Measurements from ENCODE around the gene POLN.
A peak's percentile ranks its signal among the peaks of the same experiment; 100 is the strongest.

Gene POLN

DNA sequence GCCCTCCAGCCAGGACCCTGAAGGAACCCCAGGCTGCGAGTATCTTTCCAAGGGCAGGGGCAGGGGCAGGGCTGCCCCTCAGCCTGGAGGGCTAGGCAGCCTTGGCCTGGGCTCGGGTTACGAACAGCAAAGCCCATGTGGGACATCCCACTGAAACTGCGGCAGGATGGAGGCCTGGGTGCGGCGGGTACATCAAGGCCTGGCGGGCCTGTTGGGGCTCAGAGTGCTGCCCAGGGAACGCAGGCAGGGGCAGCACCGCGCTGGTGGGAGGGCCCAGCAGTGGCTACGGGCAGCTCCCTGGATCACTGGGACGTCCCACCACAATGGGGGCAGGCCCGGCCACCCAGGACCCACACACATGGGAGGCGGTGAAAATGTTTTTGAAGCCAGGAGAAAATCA is 171.9 kb downstream of the POLN start:
- DNase-seq, result no peak

- DNase-seq, result no peak
These were observed 172.6 kb downstream of the POLN start for GRCh38 chr4:2069161-2069971.

- no peak for DNase-seq
These were observed 173.4 kb downstream of the POLN start for GRCh38 chr4:2068566-2068965.

DNA sequence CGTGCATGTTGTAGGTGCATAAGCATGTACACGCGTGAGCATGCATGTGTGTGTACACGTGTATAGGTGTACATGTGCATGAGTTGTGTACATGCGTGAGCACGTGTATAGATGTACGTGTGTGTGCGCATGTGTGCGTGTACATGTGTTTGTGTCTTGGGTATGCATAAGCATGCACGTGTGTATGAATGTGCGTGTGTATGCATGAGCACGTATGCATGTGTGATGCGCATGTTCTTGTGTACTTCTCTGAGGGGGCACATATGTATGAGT is 173.8 kb downstream of the POLN start:
- no peak for DNase-seq

DNA sequence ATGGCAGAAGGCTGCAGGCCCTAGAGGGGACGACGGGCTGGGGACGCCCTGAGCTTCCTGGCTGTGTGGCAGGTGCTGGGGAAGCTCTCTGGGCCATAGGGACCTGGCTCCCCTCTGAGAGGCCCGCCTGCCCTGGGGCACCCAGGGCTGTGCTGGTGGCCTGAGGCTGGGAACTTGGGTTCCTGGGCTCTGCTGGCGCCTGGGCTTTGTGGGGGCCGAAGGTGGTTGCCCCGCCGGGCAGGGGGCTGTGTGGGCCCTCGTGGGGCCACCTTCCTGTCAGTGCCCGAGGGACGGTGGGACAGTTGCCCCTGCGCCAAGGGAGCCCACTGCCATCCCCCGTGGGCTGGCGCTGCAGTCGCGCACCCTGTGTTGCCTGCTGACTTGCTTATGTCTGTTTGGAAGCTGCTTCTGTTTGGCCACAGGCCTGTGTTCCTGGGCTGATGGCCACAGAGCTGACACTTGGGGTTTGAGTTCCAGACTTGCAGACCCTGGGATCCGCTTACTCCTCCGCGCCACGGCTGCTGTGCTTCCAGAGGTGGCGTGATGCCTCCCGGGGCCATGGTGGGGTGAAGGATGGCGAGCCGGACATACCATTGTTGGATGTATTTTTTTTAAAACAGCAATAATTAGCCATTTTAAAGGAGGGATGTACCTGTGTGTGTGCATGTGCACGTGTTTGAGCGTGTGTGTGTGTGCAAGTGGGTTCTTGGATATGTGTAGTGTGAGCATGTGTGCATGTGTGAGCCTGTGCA is 174.3 kb downstream of the POLN start:
- DNase-seq, result no peak

- no peak for DNase-seq
These were observed 175.1 kb downstream of the POLN start for GRCh38 chr4:2066571-2067445.

DNA sequence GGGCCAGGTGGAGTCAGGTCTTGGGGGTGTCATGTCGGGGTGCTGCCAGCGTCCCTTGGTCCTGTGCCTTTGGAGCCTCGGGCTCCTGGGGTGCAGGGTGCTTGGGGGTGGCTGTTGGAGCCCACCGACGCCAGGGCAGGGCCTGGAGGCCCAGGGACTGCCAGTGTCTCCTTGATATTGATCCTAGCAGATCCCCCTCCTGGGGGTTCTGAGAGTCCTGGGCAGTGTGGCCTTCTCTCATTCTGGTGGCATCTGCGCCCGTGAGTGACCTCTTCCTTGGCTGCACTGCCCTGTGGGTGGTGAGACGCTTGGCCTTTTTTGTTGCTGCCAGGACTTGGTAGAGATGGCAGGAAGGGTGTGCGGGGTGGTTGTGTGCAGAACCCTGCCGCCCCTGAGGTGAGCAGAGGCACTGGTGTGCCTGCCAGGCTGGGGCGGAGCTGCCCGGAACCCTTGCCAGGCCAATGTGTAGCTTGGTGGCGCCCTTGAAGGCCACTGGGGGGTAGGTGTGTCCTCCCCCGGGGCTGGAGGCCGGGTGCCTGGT is 175.8 kb downstream of the POLN start:
- no peak for DNase-seq

DNA sequence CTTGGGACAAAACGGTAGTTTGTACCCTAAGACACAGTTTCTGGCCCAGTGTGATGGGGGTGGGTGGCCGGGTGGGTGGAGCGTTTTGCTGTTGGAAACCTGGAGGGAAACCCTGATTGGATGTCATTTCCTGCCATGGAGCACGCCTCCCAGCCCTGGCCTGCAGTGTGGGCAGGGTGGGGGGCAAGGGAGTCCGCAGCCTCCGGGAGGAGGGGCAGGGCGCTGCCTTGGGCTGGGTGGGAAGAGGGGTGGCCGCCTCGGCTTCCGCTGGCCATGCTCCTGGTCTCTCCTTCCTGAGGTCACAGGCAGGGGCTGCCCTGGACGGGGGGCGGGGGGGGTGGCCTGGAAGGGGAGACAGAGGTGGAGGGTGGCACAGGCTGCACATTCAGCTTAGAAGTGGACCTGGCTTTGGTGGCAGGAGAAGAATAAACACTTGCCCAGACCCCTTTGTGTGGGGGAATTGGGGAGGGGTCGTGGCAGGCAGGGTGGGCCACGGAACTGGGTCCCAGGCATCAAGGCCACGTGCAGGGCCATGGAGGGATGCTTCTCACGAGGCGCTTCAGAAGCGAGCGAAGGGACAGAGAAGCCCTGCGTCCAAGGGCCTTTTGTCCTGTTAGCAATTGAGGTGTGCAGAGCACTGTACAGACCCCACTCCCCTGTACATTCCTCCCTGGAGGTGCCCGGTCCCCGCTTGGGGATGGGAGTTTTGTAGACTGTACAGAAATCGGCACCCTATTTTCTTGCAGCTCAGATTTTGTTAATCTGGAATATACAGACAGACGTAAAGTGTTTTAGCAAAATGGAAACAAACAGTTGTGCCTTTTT is 176.6 kb downstream of the POLN start:
- DNase-seq, result no peak

GRCh38 chr4:2064276-2064991 is 177.5 kb downstream of the POLN start:
- no peak for DNase-seq

- DNase-seq, result no peak
These were observed 178.2 kb downstream of the POLN start for GRCh38 chr4:2063557-2064275.

DNA sequence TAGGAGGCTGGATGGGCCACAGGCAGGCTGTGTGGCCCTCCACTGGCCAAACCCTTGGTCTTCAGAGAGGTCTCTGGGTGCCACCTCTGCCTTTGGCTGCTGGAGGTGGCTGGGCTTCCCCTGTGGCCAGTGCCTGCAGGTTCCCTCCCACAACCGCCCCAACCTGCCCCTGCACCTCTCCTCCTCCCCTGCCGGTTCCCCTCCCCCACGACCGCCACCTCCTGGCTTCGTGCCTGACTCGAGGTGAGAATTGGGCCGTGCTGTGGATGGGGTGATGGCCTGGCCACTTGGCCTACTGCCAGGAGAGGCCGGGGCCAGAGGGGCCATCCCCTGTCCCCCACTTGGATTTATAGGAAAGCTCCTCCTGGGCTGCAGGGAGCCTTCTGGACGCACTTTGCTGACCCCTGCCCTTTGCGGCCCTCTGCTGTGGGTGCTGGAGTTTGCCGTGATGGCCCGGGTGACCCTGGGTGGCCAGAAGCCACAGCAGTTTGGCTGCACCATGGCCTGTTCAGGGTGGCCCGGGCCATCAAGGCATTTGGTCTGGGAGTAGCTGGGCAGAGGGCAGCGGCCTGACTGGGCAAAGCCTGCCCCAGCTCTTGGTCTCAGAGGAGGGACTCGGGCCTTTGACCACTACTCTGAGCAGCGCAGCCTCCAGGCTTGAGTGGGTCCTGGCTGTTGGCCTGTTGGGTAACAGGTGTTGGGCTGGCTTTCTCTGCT is 179.0 kb downstream of the POLN start:
- no peak for DNase-seq

GRCh38 chr4:2062168-2062807 is 179.6 kb downstream of the POLN start:
- no peak for DNase-seq

GRCh38 chr4:2061186-2062131 is 180.5 kb downstream of the POLN start:
- peak; percentile 38 for DNase-seq

DNA sequence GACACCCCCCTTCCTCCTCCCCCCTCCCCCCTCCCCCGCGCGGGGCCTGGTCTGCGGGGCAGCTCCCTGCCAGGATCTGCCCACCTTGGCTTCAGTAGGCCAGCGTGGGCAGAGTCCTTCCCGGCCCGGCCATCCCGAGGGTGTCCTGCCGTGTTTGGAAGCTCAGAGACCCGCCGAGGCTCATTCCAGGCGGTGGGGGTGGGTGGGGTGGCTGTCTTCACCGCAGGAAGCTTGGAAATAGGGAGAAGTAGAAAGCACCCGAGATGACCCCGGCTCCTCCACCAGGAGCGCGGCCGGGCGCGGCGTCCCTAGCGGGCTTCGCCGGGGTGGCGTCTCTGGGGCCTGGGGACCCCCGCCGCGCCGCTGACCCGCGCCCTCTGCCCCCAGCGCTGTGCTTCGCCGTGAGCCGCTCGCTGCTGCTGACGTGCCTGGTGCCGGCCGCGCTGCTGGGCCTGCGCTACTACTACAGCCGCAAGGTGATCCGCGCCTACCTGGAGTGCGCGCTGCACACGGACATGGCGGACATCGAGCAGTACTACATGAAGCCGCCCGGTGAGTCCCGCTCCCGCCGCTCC is 181.2 kb downstream of the POLN start:
- DNase-seq, result peak; percentile 72

- no peak for DNase-seq
These were observed 182.0 kb downstream of the POLN start for GRCh38 chr4:2059726-2060602.

GRCh38 chr4:2059046-2059725 is 182.7 kb downstream of the POLN start, which contains the start of gene NAT8L:
Gene NAT8L, plus strand, starts transcription at chr4:2059327. Its CDS starts 185 bp downstream, at chr4:2059512.
- no peak for DNase-seq
